Epithelial cell of proximal tubule (primary cell): ENCODE data around the gene MYBBP1A. TPM values are rescaled to one million over a fixed set of nuclear protein-coding genes. Genes with fewer than 3 reads are reported as not detected.

Experiments used
- DNase-seq: peaks from one replicate; pipeline ENCODE4 v3.0.0-alpha.2; 2011; ENCODE audit warnings: low read depth
- H3K4me3 ChIP-seq: 2 replicates; pipeline ENCODE4 v1.5.1; 2011; ENCODE audit warnings: low read depth, mild to moderate bottlenecking, low read length
- CTCF ChIP-seq: conservative IDR thresholded peaks from 2 replicates; pipeline ENCODE4 v1.5.1; 2012; ENCODE audit warnings: low read depth, mild to moderate bottlenecking, low read length
- total RNA-seq: library from RNA; depleted of rRNA; stranded (reverse); fragments of >200 nt; gene quantifications from 2 replicates; pipeline ENCODE4 v1.2.3, GENCODE V29; 2015

Gene MYBBP1A
- total RNA-seq, 1 donor from 2014 or later: 70.9 TPM

DNA sequence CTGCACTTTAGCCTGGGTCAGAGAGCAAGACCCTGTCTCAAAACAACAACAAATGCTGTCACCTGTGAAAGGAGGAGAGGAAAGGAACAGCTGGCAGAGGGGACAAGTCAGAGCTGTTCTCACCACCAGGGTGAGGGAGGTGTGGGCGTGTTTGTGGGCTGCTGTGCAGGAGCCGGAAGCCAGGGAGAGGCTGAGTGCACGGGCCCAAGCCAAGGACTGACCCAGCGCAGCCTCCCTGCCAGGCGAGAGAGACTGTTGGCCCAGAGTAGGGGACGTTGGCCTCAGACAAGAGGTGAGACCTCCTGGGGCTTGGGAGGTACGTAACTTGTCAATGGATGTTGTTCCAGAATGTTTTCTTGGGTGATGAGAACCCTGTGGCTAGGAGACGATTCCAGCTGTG is 45.8 kb downstream of the MYBBP1A start:
- no peak for TF ChIP-seq CTCF
- DNase-seq: no peak
- H3K4me3 ChIP-seq: no peak overlapping the region

DNA sequence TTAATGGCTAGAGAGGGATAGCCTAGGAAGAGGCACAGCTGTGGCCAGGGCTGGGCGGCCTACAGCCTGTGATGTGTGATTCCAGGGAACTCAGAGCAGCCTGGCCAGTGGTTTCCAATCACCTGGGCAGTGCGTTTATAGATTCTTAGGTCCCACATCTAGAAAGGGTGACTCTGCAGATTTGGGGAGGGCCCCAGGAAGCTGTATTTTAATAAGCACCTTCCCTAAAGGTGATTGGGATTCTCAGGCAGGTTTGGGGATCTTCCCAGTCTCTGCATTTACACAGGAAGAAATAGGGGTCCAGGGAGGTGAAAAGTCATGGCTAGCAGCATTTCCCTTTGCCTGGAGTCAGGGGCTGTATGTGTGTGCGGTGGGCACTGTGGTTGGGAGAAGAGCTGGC is 47.0 kb downstream of the MYBBP1A start:
- DNase-seq: no peak
- TF ChIP-seq CTCF: no peak
- no peak overlapping the region for H3K4me3 ChIP-seq

DNA sequence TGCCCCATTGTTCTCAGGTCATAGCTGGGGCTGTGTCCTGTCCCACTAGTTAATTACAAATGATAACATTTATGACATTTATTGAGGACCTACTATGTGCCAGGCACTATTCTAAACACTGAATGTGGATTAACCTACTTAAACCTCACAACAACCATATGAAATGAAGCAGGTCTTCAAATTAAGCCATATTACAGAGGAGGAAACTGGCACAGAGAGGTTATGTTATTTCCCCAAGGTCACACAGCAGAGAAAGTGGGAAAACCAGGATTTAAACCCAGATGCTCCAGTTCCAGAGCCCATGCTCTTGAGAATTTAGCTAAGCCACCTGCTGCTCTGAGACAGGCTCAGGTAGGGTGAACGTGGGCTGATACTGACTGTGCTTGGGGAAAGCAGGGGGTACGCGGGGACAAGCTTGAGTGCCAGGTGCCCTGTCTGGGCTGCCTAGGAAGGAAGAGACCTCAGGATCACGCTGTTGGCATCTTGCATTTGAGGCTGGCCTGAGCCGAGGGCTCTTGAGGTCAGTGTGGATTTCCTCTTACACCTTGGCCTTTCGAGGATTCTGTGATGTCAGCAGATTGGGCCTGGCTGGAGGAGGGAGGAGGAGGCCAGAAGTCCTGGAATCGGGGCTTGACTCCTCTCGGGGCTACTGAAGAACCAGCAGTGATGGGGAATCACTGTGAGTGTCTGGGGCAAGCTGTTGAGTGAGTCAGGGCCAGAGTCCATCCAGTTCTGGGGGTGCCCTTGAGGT is 47.6 kb downstream of the MYBBP1A start:
- no peak for DNase-seq
- TF ChIP-seq CTCF: no peak

GRCh38 chr17:4506892-4507291 is 48.3 kb downstream of the MYBBP1A start:
- no peak for TF ChIP-seq CTCF
- no peak overlapping the region for H3K4me3 ChIP-seq
- DNase-seq: no peak

More for the DNA sequence above, 47.6 kb downstream of the MYBBP1A start:
- no peak overlapping the region for H3K4me3 ChIP-seq

GRCh38 chr17:4506175-4506813 is 48.9 kb downstream of the MYBBP1A start:
- DNase-seq: no peak
- no peak overlapping the region for H3K4me3 ChIP-seq
- TF ChIP-seq CTCF: no peak

DNA sequence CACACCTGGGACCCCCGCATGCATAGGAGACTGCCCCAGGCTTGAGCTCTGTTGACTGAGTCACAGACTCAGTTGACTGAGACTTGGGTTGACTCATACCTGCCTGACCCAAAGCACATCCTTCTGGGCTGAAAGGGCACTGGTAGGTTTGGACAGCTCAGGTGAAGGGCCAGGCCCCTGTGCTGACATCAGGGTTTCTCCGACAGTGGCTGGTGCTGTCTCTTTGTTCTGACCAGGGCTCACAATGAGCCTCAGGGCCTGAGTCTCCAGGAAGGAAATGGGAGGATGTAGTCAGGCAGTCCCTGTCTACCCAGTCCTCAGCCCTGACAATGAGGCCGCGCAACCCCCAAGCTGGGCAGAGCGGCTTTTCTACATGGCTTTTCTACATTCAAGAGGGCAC is 50.0 kb downstream of the MYBBP1A start:
- TF ChIP-seq CTCF: no peak
- no peak for DNase-seq
- H3K4me3 ChIP-seq: no peak overlapping the region

DNA sequence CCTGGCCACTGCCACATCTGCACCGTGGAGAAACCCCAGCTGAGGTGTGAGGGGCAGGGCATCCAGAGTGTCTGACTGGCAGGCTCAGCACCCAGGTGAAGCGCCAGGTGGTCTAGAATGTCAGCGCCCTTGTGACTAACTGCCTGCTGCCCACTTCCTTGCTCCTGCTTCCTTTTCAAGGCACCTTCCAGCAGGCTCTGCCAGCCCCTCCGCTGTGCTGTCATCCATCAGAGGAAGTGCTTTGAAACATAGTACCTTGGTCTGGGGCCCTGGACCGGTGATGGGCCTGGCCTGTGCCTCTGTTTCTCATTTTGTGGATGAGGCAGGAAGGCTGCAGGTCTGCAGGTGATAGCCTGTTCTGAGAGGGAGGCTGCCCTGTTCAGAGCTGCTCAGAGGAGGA is 51.0 kb downstream of the MYBBP1A start:
- no peak for DNase-seq
- no peak overlapping the region for H3K4me3 ChIP-seq
- TF ChIP-seq CTCF: no peak
